Neuronal stem cell (in vitro differentiated cells): ENCODE results near the gene DDX39B.

ENCODE experiments used
- DNase-seq: peaks from one replicate; pipeline ENCODE4 v3.0.0-alpha.2; 2013; ENCODE audit warnings: low spot score
- H2AFZ ChIP-seq: one replicate; pipeline ENCODE4 v1.6.1; 2013; ENCODE audit warnings: mild to moderate bottlenecking, low read length, inconsistent platforms
- H2AK5ac ChIP-seq: 2 replicates; pipeline ENCODE4 v1.6.1; 2013; ENCODE audit warnings: low read depth, mild to moderate bottlenecking, inconsistent platforms, low read length, moderate library complexity, mixed read lengths
- H2BK120ac ChIP-seq: 2 replicates; pipeline ENCODE4 v1.6.1; 2013; ENCODE audit warnings: low read depth, mild to moderate bottlenecking, inconsistent platforms, low read length, moderate library complexity, mixed read lengths
- H2BK12ac ChIP-seq: one replicate; pipeline ENCODE4 v1.6.1; 2013; ENCODE audit warnings: low read length, inconsistent platforms
- H2BK15ac ChIP-seq: 2 replicates; pipeline ENCODE4 v1.6.1; 2013; ENCODE audit warnings: mild to moderate bottlenecking, low read length, inconsistent platforms, mixed read lengths
- H2BK5ac ChIP-seq: one replicate; pipeline ENCODE4 v1.6.1; 2013; ENCODE audit warnings: inconsistent platforms, mild to moderate bottlenecking, low read length, moderate library complexity
- H3K14ac ChIP-seq: one replicate; pipeline ENCODE4 v1.6.1; 2013; ENCODE audit warnings: low read length, inconsistent platforms
- H3K18ac ChIP-seq: 2 replicates; pipeline ENCODE4 v1.6.1; 2013; ENCODE audit warnings: low read length, inconsistent platforms
- H3K23ac ChIP-seq: 2 replicates; pipeline ENCODE4 v1.6.1; 2013; ENCODE audit warnings: low read depth, mild to moderate bottlenecking, mixed read lengths, low read length, inconsistent platforms; ENCODE audit not compliant: poor library complexity
- H3K27ac ChIP-seq: replicated peaks from 3 replicates; pipeline ENCODE4 v1.5.1; 2013; ENCODE audit warnings: low read length, inconsistent platforms
- H3K27me3 ChIP-seq, 3 experiments: 2 replicates each; pipeline ENCODE4 v1.6.1; 2013; ENCODE audit warnings: low read length in 3 of 3, mild to moderate bottlenecking in 2 of 3, inconsistent platforms in 1 of 3, low read depth in 1 of 3, mixed read lengths in 1 of 3, moderate library complexity in 1 of 3; ENCODE audit not compliant: control insufficient read depth in 3 of 3, insufficient read depth in 3 of 3
- H3K36me3 ChIP-seq, 2 donors: replicated peaks in 1 of 2; 2 replicates each; pipeline ENCODE4 v1.6.1; 2013; ENCODE audit warnings: low read length in 2 of 2; ENCODE audit not compliant: control insufficient read depth in 2 of 2, insufficient read depth in 2 of 2
- H3K4ac ChIP-seq: 2 replicates; pipeline ENCODE4 v1.6.1; 2013; ENCODE audit warnings: inconsistent platforms, mild to moderate bottlenecking, low read length, moderate library complexity
- H3K4me1 ChIP-seq, 2 donors: 1 replicate in 1 of 2; 2 replicates in 1 of 2; pipeline ENCODE4 v1.6.1; 2013; ENCODE audit warnings: low read length in 2 of 2, low read depth in 1 of 2; ENCODE audit not compliant: control insufficient read depth in 2 of 2, insufficient read depth in 1 of 2
- H3K4me2 ChIP-seq: one replicate; pipeline ENCODE4 v1.6.1; 2013; ENCODE audit warnings: mild to moderate bottlenecking, low read length, inconsistent platforms; ENCODE audit not compliant: insufficient read depth, poor library complexity, severe bottlenecking
- H3K4me3 ChIP-seq, 2 donors: 2 replicates each; pipeline ENCODE4 v1.5.1; 2013; ENCODE audit warnings: low read length in 2 of 2, mild to moderate bottlenecking in 2 of 2, inconsistent platforms in 1 of 2, moderate library complexity in 1 of 2
- H3K79me1 ChIP-seq: one replicate; pipeline ENCODE4 v1.6.1; 2013; ENCODE audit warnings: low read depth, mild to moderate bottlenecking, inconsistent platforms, low read length, moderate library complexity
- H3K9ac ChIP-seq: one replicate; pipeline ENCODE4 v1.6.1; 2013; ENCODE audit warnings: mild to moderate bottlenecking, low read depth, low read length, inconsistent platforms; ENCODE audit not compliant: poor library complexity
- H3K9me3 ChIP-seq, 2 donors: replicated peaks in 1 of 2; 2 replicates each; pipeline versions ENCODE3 to v1.6.1; 2013; ENCODE audit warnings: low read length in 2 of 2, mild to moderate bottlenecking in 2 of 2, inconsistent platforms in 1 of 2, low read depth in 1 of 2, mixed read lengths in 1 of 2, moderate library complexity in 1 of 2; ENCODE audit not compliant: control insufficient read depth in 2 of 2, insufficient read depth in 1 of 2
- H4K8ac ChIP-seq: one replicate; pipeline ENCODE4 v1.6.1; 2013; ENCODE audit warnings: low read depth, mild to moderate bottlenecking, inconsistent platforms, low read length, moderate library complexity
- H4K91ac ChIP-seq: one replicate; pipeline ENCODE4 v1.6.1; 2013; ENCODE audit warnings: low read length, low read depth, mild to moderate bottlenecking, inconsistent platforms; ENCODE audit not compliant: poor library complexity
- WGBS, 2 donors: extraction: QIAGEN DNeasy Blood & Tissue Kit; methylation state at CpG; one replicate each; pipeline ENCODE4 v1.1.7; 2013; ENCODE audit warnings: missing lambda C conversion rate in 2 of 2, mixed read lengths in 1 of 2; ENCODE audit not compliant: insufficient read length in 2 of 2, insufficient replicate concordance in 1 of 2; ENCODE audit errors: extremely low coverage in 2 of 2; 5-methylcytosine and 5-hydroxymethylcytosine counted together

Gene DDX39B

GRCh38 chr6:31547727-31548543 is 6.1 kb upstream of the DDX39B start:
- Histone ChIP-seq H3K14ac (peak overlapping the region; percentile 25), H2AFZ (peak overlapping the region; percentile 73), H3K23ac (peak overlapping the region; percentile 96), H3K9ac (peak overlapping the region; percentile 89), H4K8ac (peak overlapping the region; percentile 92), H3K18ac (peak overlapping the region; percentile 74), H3K27ac (no peak overlapping the region), H3K79me1 (peaks cover 5% of the 10 kb centered on the region), H2AK5ac (peak overlapping the region; percentile 99), H3K4ac (peak overlapping the region; percentile 98), H3K9me3 (peaks cover 0 to 2% of the 10 kb centered on the region in 2 donors), H3K4me3 (peak overlapping the region in 1 of 2 donors; percentile 46), H3K4me2 (peak overlapping the region; percentile 20), H2BK120ac (peak overlapping the region; percentile 57), H2BK15ac (peak overlapping the region; percentile 30), H4K91ac (no peak overlapping the region), H3K4me1 (peaks cover 11% of the 10 kb centered on the region in 2 donors), H2BK5ac (no peak overlapping the region), H2BK12ac (peak overlapping the region; percentile 82), H3K36me3 (peaks cover 6 to 44% of the 10 kb centered on the region in 2 donors), H3K27me3 (no peaks in the 10 kb centered on the region)
- 100% methylated on average over 1 of the region's 24 CpGs; no CpG with 5 or more reads in 1 of the 2 donors for WGBS, 2 donors
- no peak for DNase-seq

GRCh38 chr6:31546958-31547726 is 5.3 kb upstream of the DDX39B start, which contains the start of gene NFKBIL1:
NFKBIL1 (plus strand) TSS chr6:31547608; CDS start chr6:31547695, 87 bp downstream.
- peak within 1 kb of the TSS; percentile 49 for H3K27ac ChIP-seq
- peaks cover 11 to 15% of the 10 kb centered on the region in 2 donors for H3K4me1 ChIP-seq

GRCh38 chr6:31546339-31546957 is 4.6 kb upstream of the DDX39B start, which contains the start of gene ATP6V1G2:
ATP6V1G2 (minus strand) TSS chr6:31546608; CDS start chr6:31546559, 49 bp downstream.
- Histone ChIP-seq H3K36me3 (peaks cover 6 to 35% of the 10 kb centered on the region in 2 donors), H3K18ac (peak within 1 kb of the TSS; percentile 80), H2AFZ (peak within 1 kb of the TSS; percentile 81), H2BK120ac (no peak within 1 kb of the TSS), H3K14ac (peak within 1 kb of the TSS; percentile 64), H2BK12ac (no peak within 1 kb of the TSS), H3K79me1 (peaks cover 5% of the 10 kb centered on the region), H3K4ac (no peak within 1 kb of the TSS), H3K4me3 (peak within 1 kb of the TSS; percentile 46 to 71), H3K9ac (peak within 1 kb of the TSS; percentile 82), H2BK5ac (peak within 1 kb of the TSS; percentile 16), H3K27ac (peak within 1 kb of the TSS; percentile 49), H2BK15ac (peak within 1 kb of the TSS; percentile 39), H3K9me3 (peaks cover 0 to 2% of the 10 kb centered on the region in 2 donors), H3K4me1 (peaks cover 11 to 15% of the 10 kb centered on the region in 2 donors), H3K27me3 (no peaks in the 10 kb centered on the region), H4K8ac (no peak within 1 kb of the TSS), H3K23ac (no peak within 1 kb of the TSS), H3K4me2 (peak within 1 kb of the TSS; percentile 64), H2AK5ac (no peak within 1 kb of the TSS), H4K91ac (no peak within 1 kb of the TSS)
- peak; percentile 91 for DNase-seq
- no CpG with 5 or more reads among the region's 11 CpGs for WGBS, 2 donors

More at GRCh38 chr6:31546958-31547726, 5.3 kb upstream of the DDX39B start, which contains the start of gene NFKBIL1:
- Histone ChIP-seq H3K79me1 (peaks cover 5% of the 10 kb centered on the region), H3K4me2 (peak within 1 kb of the TSS; percentile 64), H3K4ac (peak within 1 kb of the TSS; percentile 98), H3K4me3 (peak within 1 kb of the TSS; percentile 46 to 71), H3K36me3 (peaks cover 6 to 40% of the 10 kb centered on the region in 2 donors), H2BK15ac (peak within 1 kb of the TSS; percentile 30), H2BK5ac (no peak within 1 kb of the TSS), H3K27me3 (no peaks in the 10 kb centered on the region), H3K14ac (peak within 1 kb of the TSS; percentile 25), H2AK5ac (peak within 1 kb of the TSS; percentile 99), H2BK12ac (peak within 1 kb of the TSS; percentile 82), H4K91ac (no peak within 1 kb of the TSS), H2AFZ (peak within 1 kb of the TSS; percentile 81), H3K18ac (peak within 1 kb of the TSS; percentile 74), H2BK120ac (peak within 1 kb of the TSS; percentile 57), H3K23ac (peak within 1 kb of the TSS; percentile 96), H4K8ac (peak within 1 kb of the TSS; percentile 92), H3K9me3 (peaks cover 0 to 2% of the 10 kb centered on the region in 2 donors), H3K9ac (peak within 1 kb of the TSS; percentile 89)
- WGBS, 2 donors: no CpG with 5 or more reads among the region's 25 CpGs
- DNase-seq: peak; percentile 91
